Measurements from ENCODE around the gene DLK1. TPM values are rescaled to one million over a fixed set of nuclear protein-coding genes. Genes with fewer than 3 reads are reported as not detected.

The DLK1 gene
- total and polyA plus RNA-seq, 2 of the 13 experiments (the other 11 are each of a cell fraction or from before 2014, with no cell fraction given) = 95.5 to 312 TPM

DNA sequence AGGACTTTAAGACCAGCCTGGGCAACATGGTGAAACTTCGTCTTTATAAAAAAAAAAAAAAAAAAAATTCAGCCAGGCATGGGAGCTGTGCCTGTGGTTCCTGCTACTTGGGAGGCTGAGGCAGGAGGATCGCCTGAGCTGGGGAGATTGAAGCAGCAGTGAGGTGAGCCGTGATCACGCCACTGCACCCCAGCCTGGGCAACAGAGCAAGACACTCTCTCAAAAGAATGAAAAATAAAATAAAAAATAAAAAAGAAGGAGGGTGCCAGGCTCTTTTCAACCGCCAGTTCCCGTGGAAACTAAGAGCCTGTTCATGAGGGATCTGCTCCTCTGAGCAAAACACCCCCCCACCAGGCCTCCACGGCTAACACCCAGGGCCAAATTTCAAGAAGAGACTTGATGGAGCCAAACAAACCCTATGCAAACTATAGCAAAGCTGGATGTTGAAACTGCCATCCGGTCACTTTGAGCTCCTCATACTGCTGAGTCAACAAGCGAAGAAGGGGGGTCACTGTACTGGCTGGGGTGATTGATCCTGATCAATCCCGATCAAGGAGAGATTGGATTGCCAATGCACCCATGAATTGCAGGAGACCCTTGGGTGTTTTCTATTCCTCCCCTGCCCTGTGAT lies 23.4 kb downstream of the DLK1 start (continued):
- TF ChIP-seq ZNF282 (IDR thresholded peaks at IDR 0.05; ENCODE audit: partially characterized antibody) = no peak
- no peak for TF ChIP-seq GPN1 (CRISPR knock-in tag; IDR thresholded peaks at IDR 0.05; ENCODE audit: borderline replicate concordance)
- peak; percentile 75 for TF ChIP-seq CREM (IDR thresholded peaks at IDR 0.05)
- TF ChIP-seq CREM (CRISPR knock-in tag; IDR thresholded peaks at IDR 0.05) = no peak
- no peak for TF ChIP-seq RFX3 (CRISPR knock-in tag; IDR thresholded peaks at IDR 0.05)
- no peak for TF ChIP-seq ZNF160 (CRISPR knock-in tag; IDR thresholded peaks at IDR 0.05)
- TF ChIP-seq, protein P1, sequence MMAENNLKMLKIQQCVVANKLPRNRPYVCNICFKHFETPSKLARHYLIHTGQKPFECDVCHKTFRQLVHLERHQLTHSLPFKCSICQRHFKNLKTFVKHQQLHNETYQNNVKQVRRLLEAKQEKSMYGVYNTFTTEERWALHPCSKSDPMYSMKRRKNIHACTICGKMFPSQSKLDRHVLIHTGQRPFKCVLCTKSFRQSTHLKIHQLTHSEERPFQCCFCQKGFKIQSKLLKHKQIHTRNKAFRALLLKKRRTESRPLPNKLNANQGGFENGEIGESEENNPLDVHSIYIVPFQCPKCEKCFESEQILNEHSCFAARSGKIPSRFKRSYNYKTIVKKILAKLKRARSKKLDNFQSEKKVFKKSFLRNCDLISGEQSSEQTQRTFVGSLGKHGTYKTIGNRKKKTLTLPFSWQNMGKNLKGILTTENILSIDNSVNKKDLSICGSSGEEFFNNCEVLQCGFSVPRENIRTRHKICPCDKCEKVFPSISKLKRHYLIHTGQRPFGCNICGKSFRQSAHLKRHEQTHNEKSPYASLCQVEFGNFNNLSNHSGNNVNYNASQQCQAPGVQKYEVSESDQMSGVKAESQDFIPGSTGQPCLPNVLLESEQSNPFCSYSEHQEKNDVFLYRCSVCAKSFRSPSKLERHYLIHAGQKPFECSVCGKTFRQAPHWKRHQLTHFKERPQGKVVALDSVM (CRISPR knock-in tag; IDR thresholded peaks at IDR 0.05) = peak; percentile 62
- TF ChIP-seq, protein P2, sequence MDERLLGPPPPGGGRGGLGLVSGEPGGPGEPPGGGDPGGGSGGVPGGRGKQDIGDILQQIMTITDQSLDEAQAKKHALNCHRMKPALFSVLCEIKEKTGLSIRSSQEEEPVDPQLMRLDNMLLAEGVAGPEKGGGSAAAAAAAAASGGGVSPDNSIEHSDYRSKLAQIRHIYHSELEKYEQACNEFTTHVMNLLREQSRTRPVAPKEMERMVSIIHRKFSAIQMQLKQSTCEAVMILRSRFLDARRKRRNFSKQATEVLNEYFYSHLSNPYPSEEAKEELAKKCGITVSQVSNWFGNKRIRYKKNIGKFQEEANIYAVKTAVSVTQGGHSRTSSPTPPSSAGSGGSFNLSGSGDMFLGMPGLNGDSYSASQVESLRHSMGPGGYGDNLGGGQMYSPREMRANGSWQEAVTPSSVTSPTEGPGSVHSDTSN (CRISPR knock-in tag; IDR thresholded peaks at IDR 0.05) = no peak
- no peak for TF ChIP-seq RAD51 (IDR thresholded peaks at IDR 0.05; ENCODE audit: borderline replicate concordance)
- TF ChIP-seq FOXK2 (IDR thresholded peaks at IDR 0.05) = no peak
- TF ChIP-seq KAT8 (CRISPR knock-in tag; IDR thresholded peaks at IDR 0.05) = no peak; the same call in 1 of the 2 replicates
- TF ChIP-seq KDM4B (CRISPR knock-in tag; IDR thresholded peaks at IDR 0.05) = no peak
- TF ChIP-seq IRX3 (CRISPR knock-in tag; IDR thresholded peaks at IDR 0.05; ENCODE audit: borderline replicate concordance, low read depth) = no peak
- TF ChIP-seq, protein P3, sequence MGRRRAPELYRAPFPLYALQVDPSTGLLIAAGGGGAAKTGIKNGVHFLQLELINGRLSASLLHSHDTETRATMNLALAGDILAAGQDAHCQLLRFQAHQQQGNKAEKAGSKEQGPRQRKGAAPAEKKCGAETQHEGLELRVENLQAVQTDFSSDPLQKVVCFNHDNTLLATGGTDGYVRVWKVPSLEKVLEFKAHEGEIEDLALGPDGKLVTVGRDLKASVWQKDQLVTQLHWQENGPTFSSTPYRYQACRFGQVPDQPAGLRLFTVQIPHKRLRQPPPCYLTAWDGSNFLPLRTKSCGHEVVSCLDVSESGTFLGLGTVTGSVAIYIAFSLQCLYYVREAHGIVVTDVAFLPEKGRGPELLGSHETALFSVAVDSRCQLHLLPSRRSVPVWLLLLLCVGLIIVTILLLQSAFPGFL (CRISPR knock-in tag; IDR thresholded peaks at IDR 0.05) = no peak
- TF ChIP-seq, protein P4, sequence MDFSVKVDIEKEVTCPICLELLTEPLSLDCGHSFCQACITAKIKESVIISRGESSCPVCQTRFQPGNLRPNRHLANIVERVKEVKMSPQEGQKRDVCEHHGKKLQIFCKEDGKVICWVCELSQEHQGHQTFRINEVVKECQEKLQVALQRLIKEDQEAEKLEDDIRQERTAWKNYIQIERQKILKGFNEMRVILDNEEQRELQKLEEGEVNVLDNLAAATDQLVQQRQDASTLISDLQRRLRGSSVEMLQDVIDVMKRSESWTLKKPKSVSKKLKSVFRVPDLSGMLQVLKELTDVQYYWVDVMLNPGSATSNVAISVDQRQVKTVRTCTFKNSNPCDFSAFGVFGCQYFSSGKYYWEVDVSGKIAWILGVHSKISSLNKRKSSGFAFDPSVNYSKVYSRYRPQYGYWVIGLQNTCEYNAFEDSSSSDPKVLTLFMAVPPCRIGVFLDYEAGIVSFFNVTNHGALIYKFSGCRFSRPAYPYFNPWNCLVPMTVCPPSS (IDR thresholded peaks at IDR 0.05) = no peak
- peak; percentile 58; the same call in 1 of the 2 replicates for TF ChIP-seq MIXL1 (CRISPR knock-in tag; IDR thresholded peaks at IDR 0.05)
- TF ChIP-seq, protein P5, sequence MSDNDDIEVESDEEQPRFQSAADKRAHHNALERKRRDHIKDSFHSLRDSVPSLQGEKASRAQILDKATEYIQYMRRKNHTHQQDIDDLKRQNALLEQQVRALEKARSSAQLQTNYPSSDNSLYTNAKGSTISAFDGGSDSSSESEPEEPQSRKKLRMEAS (IDR thresholded peaks at IDR 0.05) = no peak; the same call in 1 of the 2 replicates
- TF ChIP-seq SKI (IDR thresholded peaks at IDR 0.05; ENCODE audit: partially characterized antibody) = no peak
- TF ChIP-seq RARG (CRISPR knock-in tag; IDR thresholded peaks at IDR 0.05; ENCODE audit: low read depth) = no peak
- TF ChIP-seq ATAD3A (CRISPR knock-in tag; IDR thresholded peaks at IDR 0.05) = no peak
- TF ChIP-seq, protein P6, sequence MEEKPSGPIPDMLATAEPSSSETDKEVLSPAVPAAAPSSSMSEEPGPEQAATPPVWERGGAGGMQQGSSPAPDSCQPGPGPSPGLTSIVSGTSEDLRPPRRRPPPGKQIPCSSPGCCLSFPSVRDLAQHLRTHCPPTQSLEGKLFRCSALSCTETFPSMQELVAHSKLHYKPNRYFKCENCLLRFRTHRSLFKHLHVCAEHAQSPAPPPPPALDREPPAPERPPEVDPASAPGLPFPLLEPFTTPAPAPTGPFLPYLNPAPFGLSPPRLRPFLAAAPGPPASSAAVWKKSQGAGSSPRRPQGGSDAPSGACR (CRISPR knock-in tag; IDR thresholded peaks at IDR 0.05) = no peak
- TF ChIP-seq ZNF737 (CRISPR knock-in tag; IDR thresholded peaks at IDR 0.05; ENCODE audit: borderline replicate concordance) = no peak
- no peak for TF ChIP-seq CHD4 (IDR thresholded peaks at IDR 0.05; ENCODE audit: borderline replicate concordance, low read length)
- TF ChIP-seq ZNF766 (CRISPR knock-in tag; IDR thresholded peaks at IDR 0.05; ENCODE audit: borderline replicate concordance) = no peak
- no peak for TF ChIP-seq KAT2B (IDR thresholded peaks at IDR 0.05; ENCODE audit: borderline replicate concordance, low read depth, low read length)
